Suppressor macrophage treated with lipopolysaccharide for 4 hours (primary cell): Measurements from ENCODE around the gene ACSL3.
"Not testable (repeated sequence)": the region's sequence is repeated elsewhere in the genome, so short reads cannot be mapped to it uniquely, and the experiment has no call there.

Experiments used
- DNase-seq: peaks from one replicate; pipeline ENCODE4 v3.0.0-alpha.2; 2020

Gene ACSL3

DNA sequence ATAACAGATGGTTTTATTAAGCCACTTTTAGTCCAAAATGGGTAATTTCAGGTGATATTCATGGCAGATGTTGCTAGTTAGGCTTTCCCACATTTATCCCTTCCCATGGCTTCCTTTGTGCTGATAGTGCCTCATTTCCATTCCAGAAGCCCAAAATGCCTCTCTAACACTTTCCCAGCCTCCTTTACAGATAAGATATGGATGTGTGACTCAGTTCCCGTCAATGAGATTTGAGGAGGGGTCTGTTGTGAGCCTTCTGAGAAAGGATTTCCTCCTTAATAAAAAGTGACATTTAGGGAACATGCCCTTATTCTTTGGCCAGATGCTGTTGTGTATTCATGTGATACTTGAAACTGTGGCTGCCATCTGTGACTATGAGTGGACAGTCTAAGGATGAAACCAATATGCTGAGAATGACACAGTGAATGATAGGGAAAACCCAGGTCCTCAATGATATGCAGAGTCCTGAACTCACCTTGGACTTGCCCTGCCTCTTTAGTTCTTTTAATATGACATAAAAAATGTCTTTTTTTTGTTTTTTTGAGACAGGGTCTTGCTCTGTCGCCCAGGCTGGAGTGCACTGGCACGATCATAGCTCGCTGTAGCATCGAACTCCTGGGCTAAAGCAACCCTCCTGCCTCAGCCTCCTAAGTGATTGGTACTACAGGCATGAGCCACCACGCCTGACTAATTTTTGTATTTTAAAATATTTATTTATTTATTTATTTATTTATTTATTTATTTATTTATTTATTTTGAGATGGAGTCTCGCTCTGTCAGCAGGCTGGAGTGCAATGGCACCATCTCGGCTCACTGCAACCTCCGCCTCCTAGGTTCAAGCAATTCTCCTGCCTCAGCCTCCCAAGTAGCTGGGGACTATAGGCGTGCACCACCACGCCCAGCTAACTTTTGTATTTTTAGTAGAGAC is 5.8 kb upstream of the ACSL3 start:
- no peak for DNase-seq

DNA sequence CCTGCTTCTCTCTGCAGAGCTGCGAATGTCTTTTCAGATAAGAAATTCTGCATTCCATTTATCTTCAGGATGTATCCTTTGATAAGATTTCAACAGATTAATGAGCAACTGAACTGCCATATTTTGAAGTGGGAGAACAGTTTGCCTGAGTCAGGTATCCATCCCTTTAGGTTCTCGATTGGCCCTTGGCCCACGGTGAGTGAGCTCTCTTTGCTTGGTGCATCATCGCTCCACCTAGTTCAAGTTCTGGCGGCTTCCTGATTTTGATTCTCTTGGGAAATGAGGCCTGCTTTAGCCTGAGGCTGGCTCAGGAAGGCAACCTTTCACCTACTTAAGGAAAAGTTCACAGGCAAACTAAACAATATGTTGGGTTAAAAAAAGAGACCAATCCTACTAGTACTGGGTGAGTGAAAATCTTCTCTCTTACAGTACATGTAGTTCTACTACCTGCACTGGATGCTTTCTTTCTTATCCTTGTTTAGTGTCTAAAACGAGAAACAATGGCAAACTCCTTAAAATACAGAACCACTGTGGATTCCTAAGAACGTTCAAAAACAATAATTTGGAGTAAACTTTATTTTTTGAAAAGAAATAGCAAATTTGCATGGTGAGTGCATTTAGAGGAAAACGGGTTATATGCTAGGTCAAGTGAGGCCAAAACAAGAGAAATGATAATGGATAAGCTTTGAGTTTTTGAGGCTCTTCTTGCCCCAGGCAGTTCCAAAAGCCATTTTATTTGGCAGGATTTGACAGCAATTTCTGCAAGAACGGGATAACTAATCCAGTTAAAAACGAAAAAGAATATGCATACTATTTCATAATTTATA is 837 bp upstream of the ACSL3 start:
- DNase-seq: no peak

DNA sequence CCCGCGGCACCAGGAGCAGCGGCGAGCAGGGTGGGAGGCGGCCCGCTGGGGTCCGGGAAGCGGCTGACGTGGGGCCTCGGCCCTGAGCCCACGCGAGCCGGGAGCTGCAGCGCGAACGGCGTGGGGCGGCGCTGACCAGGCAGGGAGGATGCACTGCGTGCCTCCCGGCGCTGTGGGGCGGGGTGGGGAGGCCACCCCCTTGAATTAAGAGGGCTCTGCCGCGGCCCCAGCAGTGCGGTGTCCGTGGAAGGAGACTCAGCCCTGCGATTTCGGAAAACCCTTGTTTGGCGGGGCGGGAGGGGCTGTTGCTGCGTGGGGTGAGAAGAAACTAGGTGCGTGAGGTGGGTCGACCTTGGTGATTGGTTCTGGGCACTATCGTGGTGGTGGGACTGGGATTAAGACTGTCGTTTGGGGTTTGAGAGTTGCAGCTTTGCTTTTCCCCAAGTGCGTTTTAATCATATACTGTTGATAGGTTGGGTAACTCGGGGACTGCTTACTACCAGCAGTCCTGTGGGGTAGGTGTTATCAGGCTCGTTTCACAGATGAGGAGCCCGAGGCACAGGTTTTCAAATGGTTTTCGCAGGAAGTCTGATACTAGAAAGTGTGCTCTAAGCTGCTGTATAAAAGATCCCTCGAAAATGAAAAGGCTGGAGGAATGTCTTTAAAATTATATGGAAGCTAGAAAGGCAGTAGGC is 722 bp downstream of the ACSL3 start:
- DNase-seq: peak; percentile 61

DNA sequence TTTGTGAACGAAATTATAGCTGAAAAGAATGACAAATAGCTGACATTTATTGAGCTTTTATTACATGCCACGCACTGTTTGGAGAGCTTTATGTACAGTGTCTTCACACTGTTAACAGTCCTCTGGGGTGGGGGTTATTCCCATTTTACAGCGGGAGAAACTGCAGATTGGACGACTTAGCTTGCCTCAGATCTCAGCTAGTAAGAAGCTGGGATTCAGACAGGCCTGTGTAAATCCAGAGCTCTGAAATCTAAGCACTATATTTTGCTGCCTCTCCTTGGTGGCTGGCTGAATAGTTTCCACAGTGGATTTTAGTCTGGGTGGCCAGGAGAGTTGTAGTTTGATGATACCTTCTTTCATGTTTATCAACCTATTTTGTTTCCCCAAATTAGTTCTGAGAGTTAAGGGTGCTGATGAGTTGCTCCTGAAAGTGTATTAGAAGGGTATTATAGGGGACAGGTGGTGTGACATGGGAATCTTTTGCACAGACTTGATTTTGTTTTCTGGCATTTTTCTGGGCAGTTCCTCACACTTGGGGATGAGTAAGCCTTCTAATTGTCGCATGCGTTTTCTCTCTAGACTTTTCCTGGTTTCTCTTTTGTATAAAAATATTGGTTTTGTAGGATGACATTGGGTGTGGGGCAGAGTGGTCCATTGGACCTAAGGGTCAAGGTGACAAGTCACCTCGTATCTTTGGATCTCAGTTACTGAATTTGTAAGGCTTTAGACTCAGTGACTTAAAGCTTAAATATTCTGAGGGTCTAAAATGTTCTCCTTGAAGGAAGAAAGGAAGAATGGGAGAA is 1.5 kb downstream of the ACSL3 start:
- no peak for DNase-seq

DNA sequence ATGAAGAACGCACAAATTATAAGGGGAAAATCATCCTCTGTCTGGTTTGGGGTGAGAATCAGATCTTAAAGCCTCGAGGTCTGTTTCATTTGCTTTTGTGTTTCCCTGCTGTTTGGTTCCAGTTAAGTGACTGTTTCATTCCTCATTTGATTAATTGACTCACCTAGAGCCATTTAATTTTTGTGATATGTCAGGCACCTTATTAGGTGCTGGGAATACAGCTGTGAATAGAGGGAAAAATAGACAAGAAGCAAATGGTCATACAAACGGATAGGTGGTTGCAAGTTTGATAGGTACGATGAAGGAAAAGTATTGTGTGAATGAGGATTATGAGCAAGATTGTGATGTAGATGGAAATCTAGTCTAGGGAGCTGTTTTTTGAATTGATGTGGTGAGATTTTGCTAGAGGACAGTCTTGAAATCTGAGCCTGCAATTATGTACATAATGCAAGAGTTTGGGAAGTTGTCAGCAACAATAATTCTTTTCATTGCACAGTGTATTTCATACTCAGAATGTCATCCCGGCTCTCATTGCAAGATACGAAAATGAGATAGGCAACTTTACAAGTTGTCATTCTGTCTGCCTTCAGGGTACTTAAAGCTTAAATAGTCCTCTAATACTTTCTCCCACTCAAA is 2.2 kb downstream of the ACSL3 start:
- DNase-seq: no peak

DNA sequence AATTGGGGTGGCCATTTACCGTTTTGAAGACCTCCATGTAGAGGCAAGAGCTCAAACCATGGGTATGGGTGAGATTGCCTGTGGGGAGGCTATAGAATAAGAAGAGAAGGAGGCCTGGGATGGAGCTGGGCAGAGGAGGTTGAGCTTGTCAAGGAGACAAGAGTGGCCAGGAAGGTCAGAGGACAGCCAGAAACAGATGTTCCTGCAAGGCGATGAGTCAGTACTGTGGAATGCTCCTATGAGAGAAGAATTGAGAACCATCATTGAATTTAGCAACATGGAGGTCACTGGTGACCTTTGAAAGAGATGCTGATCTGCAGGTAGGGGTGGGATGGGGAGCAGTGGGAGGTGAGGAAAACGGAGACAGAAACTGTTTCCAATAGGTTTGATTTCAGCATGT is 3.5 kb downstream of the ACSL3 start:
- DNase-seq: no peak

DNA sequence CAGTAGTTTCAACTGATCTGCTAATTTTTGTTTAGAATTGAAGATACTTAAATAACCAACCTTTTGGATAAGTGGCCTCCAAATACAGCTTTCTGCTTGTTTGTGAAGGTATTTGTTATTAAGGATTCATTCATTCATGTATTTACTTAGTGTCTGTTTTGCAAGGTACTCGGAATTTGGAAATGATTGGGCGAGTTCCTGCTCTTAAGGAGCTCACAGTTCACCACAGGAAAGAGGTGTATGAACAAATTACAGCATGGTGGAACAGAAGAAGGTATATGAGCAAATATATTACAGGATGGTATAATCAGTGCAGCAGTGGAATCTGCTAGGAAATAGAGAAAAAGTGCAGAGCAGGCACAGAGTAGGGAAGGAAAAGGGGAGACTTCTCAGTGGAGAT is 4.5 kb downstream of the ACSL3 start:
- DNase-seq: no peak

DNA sequence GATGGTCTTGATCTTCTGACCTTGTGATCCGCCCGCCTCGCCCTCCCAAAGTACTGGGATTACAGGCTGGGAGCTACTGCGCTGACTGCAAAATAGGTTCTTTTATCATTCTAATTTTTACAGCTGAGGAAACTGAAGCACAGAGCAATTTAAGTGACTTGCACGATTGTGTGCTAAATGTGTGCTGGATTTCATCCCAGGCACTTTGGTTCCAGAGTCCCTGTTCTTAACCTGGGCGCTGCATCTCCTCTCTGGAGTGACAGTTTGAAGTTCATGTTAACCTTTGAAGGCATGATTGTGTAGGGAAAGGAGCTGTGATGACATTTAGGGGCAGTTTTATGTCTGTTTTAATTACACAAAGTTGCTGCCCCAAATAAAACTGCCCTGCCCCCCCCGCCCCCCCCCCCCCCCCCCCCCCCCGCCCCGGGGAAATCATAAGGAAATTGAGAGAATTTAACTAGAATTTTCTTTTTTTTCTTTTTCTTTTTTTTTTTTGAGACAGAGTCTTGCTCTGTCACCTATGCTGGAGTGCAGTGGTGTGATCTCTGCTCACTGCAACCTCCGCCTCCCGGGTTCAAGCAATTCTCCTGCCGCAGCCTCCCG is 5.6 kb downstream of the ACSL3 start:
- DNase-seq: no peak

DNA sequence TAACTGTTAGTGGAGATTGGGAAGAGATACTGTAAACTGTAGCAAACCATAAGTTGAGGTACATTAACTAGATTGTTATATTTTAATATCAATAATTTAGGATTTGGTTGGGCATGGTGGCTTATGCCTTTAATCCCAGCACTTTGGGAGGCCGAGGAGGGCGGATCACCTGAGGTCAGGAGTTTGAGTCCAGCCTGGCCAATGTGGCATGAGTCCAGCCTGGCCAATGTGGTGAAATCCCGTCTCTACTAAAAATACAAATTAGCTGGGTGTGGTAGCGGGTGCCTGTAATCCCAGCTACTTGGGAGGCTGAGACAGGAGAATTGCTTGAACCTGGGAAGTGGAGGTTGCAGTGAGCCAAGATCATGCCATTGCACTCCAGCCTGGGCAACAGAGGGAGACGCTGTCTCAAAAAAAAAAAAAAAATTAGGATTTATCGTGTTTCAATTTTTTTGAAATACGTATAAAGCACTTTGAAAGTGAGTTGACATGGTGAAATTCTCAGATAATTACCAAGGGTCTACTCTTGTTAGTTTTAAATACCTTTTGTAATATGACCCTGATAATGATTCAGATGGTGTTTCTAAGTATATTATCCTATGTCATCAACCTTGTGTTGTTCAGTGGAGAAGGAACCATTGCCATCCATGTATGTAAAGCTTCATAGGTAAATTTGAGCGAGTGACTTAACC is 7.9 kb downstream of the ACSL3 start:
- not testable (repeated sequence) for DNase-seq

DNA sequence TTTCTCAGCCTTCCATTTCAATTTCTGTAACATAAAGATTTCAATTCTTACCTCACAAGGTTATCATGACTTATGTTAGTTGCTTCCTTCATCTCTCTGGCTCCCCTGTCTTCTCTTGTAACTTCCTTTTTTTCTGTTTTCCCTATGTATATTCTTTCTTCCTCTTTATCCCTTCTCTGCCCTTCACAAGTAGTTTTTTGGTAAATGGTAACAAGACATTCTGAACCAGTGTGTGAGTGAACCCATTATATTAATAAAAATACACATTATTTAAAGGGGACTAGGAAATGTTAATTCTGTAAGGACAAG is 8.4 kb downstream of the ACSL3 start:
- peak; percentile 40 for DNase-seq

DNA sequence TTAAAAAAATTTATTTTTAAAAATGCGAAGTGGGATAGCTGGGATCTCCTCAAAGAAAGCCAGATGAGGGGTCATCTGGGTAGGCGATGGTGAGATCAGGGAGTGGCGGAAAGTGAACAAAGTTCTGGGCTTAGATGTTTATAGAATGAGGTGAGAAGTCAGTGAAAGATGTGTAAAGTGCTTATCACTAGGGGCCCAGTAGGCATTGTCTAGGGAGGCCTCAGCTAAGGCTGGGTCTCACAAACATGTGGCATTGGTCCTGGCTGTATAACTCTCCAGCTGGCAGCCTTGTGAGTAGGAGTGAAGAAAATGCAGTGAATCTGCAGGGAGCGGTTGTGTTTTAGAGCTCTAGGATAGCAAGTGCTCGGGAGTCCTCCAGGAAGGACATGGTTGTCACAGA is 10.5 kb downstream of the ACSL3 start:
- DNase-seq: no peak

DNA sequence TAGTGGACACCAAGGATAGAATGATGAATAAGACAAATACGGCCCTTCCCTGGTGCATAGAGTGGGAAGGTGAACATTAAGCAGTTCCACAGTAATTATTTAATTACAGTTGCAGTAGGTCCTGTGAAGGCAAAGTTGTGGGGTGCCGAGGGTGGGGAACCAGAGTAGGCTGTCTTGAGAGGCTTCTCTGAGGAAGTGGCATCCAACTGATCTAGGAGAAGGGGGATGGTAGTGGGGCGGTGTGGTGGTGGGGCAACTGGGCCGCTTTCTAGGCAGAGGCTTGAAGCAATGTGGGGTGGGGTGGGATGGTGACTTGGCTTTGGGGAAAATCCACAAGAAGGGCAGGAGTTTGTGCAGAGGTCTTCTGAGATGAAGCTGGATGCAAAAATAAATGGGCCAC is 11.7 kb downstream of the ACSL3 start:
- DNase-seq: no peak

DNA sequence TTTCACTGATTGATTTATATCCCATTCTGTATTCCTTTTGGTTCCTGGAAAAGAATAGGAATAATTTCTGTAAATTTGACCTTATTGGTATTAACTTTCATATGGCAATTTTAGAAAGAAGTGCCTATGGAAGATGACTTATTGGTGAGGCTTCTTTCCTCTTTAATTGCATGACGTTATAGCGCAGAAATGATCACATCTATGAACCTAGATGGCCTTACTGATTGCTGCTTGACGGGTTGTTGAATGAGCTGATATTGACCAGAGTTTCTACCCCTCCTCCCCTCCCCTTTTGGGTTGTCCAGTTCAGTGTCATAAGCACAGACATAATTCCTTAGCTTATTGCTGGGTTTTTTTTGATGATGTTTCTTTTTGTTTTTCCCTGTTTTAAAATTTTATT is 14.6 kb downstream of the ACSL3 start:
- DNase-seq: no peak

DNA sequence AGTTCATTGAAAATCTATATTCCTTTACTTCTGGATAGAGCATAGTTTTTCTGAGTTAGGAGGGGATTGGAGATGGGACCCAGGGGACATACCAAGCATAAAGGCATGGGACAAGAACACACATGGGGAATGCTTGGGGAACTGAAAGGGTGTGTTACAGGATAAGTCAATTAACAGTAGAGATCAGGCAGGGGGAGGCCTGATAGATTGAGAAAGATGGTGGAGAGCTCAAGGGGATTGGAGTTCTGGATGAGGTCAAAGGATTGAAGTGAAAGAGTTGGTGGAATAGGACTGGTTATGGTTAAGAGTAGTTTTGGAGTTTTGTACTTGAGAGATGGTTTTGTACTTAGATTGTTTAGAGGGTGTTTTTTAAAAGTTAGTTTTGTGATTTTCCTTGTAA is 16.1 kb downstream of the ACSL3 start:
- no peak for DNase-seq

DNA sequence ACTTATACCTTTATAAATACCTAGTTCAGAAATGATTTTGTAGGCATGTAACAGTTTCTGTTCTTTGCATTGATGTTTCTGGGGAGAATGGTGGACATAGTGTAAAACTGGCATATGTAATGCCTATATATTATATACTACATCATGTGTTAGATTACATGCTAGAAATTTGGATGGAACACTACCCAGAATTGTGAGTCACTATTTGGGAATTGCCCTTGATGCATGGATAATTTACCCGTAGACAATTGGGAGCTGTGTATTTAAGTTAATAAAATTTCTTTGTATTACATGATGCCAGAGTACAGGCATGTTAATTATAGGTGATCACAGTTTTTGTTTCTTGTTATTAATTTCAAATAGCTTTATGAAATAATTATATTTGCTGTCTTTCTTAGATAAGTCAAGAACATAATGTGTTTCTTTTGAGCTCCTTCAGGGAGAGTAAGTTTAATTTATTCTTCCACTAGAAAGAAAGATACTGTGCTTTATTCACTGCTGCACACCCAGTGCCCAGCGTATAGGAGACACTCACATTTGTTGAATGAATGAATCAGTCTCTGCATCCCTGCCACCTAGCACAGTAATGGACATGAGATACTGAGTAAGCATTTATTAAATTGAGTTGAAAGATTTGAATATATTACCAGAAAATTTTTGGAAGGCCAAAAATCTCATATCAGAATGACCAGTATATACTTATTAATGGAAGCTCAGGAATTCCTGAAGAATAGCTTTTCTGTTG is 16.9 kb downstream of the ACSL3 start:
- DNase-seq: no peak

DNA sequence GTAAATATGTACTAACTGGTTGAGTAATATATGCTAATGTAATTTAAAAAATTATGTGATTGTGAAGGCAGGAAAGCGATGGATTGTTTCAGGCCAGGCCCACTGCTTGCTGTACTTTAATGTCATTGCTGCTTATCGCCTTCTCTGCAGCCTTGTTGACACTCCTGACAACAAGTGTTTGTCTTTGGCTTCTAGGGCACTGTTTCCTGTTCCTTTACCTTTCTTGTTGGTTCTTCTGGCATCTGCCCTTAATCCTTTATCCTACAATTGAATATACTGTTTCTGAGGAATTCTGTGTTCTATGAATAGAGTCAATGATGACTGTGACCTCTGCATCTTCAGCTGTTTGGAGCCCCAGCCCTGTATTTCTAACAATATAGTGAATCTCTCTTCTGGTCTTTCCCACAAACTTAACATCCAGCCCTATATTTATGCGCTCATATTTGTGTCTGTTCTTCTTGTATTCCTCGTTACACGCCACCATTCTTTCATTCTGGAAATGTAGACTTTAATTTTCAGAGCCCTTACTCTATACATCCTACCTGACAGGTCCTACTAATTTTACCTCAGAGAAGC is 17.6 kb downstream of the ACSL3 start:
- no peak for DNase-seq

DNA sequence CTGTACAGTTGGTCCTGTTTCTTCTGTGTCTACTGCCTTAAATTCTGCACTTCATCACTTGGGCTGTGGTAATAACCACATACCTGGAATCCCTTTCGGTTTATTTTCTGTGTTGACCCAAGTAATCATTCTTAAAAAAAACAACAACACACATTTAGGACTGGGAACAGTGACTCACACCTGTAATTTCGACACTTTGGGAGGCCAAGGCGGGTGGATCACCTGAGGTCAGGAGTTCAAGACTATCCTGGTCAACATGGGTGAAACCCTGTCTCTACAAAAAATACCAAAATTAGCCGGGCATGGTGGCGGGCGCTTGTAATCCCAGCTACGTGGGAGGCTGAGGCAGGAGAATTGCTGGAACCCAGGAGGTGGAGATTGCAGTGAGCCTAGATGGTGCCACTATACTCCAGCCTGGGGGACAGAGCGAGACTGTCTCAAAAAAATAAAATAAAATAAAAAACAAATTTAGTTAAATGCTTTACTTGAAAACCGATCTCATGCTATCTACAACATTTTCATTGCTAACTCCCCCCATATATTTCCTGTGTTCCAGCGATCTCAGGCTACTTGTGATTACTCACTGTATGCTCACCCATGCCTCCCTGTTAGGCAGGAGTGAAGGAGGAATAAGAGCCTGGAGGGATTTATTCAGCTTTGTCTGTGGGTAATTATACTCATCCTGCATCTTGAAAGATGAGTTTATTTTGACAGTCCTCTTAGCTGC is 18.2 kb downstream of the ACSL3 start:
- DNase-seq: no peak

DNA sequence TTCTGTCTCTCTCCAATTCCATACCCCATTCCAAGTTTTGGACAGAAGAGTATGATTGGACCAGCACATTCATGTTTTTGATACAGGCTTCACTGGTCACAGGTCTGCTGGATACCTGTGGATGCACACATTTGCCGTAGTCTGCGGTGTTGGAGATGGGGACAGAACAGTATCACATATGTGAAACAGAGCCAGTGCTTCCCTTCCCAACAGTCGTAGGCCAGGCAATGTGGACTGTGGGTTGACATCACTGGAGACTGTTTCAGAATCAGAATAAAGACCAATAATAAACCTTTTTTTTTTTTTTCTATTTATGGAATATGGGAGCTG is 18.7 kb downstream of the ACSL3 start:
- no peak for DNase-seq

DNA sequence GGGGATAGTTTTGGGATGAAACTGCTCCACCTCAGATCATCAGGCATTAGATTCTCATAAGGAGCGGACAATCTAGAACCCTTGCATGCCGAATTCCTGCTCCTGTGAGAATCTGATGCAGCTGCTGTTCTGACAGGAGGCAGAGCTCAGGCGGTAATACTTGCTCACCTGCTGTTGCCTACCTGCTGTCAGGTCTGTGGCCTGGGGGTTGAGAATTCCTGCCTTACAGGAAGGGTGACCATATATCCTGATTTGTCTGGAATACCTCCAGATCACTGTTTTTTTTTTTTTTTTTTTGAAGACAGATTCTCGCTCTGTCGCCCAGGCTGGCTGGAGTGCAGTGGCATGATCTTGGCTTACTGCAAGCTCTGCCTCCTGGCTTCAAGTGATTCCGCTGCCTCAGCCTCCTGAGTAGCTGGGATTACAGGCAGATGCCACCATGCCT is 21.7 kb downstream of the ACSL3 start:
- no peak for DNase-seq

DNA sequence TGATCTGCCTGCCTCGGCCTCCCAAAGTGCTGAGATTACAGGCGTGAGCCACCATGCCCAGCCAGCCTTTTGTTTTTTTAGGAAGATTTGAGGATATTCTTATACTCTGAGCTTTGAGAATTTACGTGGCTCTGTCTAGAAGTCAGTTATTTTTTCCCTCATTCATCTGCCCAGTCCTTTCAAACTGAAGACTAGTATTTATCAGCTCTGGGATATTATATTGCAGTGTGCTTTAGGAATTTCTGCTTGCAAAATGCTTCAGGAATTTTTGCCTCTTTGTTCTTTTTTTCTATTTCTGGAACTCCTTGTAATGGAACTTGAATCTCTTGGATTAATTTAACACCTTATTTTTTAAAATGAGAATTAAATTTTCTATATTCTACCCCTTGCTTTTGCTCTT is 22.6 kb downstream of the ACSL3 start:
- no peak for DNase-seq
